Measurements from ENCODE around the gene AIG1.

DNA sequence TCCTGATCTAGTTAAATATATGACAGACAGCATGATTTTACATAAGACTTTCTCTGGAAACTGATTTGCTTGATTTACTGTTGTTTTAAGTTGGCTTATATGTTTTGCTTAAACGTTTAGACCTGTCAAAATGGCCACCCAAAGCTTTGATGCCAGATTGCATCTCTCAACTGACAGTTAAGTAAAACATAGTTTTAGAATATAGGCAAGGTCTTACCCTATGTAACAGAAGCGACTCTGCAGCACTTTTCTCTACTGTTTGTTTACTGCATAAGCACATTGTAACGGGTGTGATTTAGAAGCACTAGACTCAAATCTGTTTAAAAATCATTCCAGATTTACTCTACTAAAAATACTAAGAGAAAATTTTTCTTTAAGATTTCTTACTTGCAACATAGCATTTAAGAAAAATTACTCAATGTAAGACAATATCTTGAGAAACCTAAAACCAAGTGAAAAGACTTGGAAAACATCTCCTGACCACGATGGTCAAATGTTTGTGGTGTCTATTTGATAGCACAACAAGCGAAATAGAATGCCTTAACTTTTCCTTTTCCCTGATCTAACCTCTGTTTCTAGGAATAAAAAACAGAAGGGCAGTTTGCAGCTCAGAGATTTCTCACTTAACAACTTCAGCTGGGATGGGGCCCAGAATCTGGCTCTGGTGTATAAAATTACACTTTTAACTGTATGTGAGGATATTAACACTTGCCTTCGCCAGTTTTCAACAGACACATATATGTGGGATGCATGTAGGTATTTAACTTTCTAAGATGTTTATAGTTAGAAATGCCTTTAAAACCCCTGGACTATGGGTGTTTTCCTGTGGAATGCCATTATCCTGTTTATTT, 47.4 kb downstream of the AIG1 start:
- TF ChIP-seq, protein P1, sequence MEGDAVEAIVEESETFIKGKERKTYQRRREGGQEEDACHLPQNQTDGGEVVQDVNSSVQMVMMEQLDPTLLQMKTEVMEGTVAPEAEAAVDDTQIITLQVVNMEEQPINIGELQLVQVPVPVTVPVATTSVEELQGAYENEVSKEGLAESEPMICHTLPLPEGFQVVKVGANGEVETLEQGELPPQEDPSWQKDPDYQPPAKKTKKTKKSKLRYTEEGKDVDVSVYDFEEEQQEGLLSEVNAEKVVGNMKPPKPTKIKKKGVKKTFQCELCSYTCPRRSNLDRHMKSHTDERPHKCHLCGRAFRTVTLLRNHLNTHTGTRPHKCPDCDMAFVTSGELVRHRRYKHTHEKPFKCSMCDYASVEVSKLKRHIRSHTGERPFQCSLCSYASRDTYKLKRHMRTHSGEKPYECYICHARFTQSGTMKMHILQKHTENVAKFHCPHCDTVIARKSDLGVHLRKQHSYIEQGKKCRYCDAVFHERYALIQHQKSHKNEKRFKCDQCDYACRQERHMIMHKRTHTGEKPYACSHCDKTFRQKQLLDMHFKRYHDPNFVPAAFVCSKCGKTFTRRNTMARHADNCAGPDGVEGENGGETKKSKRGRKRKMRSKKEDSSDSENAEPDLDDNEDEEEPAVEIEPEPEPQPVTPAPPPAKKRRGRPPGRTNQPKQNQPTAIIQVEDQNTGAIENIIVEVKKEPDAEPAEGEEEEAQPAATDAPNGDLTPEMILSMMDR (IDR thresholded peaks at IDR 0.05): no peak
- TF ChIP-seq POLR2A (IDR thresholded peaks at IDR 0.05): no peak

All from body of pancreas (tissue), 4 donors.